ENCODE data around the gene HOXA7. TPM values are rescaled to one million over a fixed set of nuclear protein-coding genes. Genes with fewer than 3 reads are reported as not detected.

HOXA7 gene
- total RNA-seq, 6 experiments from 2014 or later, result not detected

DNA sequence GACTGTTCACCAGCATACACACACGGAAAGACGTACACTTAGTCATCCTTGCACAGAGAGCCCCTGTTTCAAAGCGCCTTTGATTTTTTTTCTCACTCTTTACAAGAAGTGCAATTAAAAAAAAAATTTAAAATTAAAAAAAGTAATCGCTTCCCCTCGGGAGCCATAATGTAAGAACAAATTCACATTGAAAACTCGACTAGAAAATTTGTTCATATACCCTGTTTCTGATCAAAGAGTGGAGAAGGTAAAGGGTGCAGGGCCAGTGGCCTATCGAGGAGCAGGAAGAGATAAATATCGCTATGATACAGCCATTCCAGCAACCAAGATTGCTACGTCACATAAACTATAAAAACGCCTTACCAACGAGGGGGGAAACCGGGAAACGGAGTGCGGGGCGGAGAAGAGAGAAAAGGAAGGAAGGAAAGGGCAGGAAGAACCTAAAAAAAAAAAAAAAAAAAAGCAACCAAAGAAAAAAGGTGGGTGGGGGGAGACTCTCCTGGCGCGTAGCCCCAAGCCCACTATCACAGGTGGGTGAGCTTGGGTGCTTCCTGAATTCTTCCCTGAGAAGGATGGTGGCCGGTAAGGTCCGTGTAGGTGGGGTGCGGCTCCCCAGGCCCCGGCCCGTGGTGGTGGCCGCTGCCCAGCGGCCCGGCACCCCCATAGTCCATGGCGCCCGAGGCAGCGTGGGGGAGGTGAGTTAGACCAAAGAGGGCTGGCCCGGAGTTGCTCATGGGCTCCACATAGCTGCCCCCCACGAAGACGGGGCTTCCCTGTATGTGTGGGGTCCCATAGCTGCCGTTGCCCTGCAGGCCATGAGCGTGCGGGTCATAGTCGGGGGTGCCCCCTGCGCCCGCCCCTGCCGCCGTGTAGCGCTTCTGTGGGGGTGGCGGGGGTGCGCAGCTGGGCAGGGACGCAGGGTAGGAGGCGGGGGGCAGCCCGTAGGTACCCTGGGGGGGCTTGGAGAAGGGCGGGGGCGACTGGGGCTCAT lies 48.8 kb downstream of the HOXA7 start:
- TF ChIP-seq, protein P1, sequence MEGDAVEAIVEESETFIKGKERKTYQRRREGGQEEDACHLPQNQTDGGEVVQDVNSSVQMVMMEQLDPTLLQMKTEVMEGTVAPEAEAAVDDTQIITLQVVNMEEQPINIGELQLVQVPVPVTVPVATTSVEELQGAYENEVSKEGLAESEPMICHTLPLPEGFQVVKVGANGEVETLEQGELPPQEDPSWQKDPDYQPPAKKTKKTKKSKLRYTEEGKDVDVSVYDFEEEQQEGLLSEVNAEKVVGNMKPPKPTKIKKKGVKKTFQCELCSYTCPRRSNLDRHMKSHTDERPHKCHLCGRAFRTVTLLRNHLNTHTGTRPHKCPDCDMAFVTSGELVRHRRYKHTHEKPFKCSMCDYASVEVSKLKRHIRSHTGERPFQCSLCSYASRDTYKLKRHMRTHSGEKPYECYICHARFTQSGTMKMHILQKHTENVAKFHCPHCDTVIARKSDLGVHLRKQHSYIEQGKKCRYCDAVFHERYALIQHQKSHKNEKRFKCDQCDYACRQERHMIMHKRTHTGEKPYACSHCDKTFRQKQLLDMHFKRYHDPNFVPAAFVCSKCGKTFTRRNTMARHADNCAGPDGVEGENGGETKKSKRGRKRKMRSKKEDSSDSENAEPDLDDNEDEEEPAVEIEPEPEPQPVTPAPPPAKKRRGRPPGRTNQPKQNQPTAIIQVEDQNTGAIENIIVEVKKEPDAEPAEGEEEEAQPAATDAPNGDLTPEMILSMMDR (IDR thresholded peaks at IDR 0.05), result no peak
- no peak for TF ChIP-seq POLR2A (IDR thresholded peaks at IDR 0.05)
- ATAC-seq (peak in 2 of 4 donors; percentile 6), DNase-seq (no peak)
- WGBS (ENCODE audit: insufficient coverage, low coverage, low lambda C conversion rate, missing lambda C conversion rate), result 22% methylated on average over 18 of the region's 47 CpGs
- peaks cover 0 to 12% of the 10 kb centered on the region in 2 donors for H3K27me3 ChIP-seq
- intact Hi-C loops (cut with DNase I), result no loop called here
- peak overlapping the region; percentile 31 to 74 (median 65) for H3K27ac ChIP-seq
- H3K9me3 ChIP-seq, result no peaks in the 10 kb centered on the region
- no peak overlapping the region for H3K4me3 ChIP-seq
- no peaks in the 10 kb centered on the region for H3K36me3 ChIP-seq
- peaks cover 0 to 4% (median 2%) of the 10 kb centered on the region in 4 donors for H3K4me1 ChIP-seq

DNA sequence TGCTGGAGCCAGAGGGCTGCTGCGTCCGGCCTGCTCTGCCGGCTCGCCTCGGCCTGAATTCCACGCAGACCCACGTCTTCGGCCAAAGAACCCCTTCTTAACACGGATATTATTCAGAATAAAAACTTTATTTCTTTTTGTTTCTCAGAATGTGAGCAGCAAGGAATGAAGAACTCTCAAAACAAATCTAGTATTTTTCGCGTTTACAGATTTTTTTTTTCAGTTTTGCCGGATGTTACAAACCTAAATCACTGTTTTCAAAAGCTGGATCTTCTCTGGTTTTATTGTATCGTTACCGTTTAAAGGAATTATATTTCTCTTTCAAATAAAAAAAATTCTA lies 49.6 kb downstream of the HOXA7 start:
- H3K36me3 ChIP-seq, result no peaks in the 10 kb centered on the region
- peaks cover 0 to 4% (median 2%) of the 10 kb centered on the region in 4 donors for H3K4me1 ChIP-seq
- H3K4me3 ChIP-seq, result peak overlapping the region in 1 of 3 donors; percentile 13
- no peak for ATAC-seq
- WGBS (ENCODE audit: insufficient coverage, low coverage, low lambda C conversion rate, missing lambda C conversion rate), result 14% methylated on average over 7 of the region's 14 CpGs
- H3K27me3 ChIP-seq, result peaks cover 0 to 20% of the 10 kb centered on the region in 2 donors
- intact Hi-C loops (cut with DNase I), result no loop called here
- no peak for TF ChIP-seq POLR2A (IDR thresholded peaks at IDR 0.05)
- TF ChIP-seq, protein P1 (IDR thresholded peaks at IDR 0.05), result no peak
- DNase-seq, result no peak
- no peaks in the 10 kb centered on the region for H3K9me3 ChIP-seq
- peak overlapping the region; percentile 5 to 71 (median 65) for H3K27ac ChIP-seq

DNA sequence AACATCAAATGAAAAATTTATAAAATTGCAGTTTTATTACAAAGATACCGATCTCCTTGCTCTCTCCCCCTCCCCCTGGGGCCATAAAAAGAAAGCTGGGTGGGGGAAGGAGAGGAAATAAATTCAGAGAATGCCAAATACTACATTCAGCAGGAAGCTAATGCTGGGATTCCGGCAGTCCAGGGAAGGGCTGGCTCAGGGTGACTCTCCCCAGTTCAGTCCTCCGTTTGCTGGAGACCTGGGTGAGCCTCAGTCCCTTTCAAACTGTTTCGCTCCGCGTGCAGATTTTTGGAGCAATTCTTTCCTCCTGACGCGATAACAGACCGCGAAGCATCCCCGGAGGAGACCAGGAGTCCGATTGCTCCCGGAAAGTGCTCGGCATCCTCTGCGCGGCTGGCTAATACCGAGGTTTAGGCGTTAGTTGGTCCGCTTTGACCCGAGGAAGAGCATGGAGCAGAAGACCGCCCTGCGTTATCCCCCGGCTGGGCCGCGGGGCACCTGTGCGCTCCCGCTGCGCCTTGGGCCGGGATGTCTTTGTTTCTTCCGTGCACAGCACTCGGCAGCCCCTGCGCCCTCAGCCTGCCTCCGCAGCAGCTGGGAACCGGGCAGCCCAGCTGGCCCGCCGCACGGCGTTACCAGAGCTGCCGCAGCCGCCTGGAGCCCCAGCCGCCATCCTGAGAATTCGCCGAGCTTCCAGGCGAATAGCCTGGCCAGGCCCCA lies 50.1 kb downstream of the HOXA7 start:
- peak overlapping the region; percentile 5 to 71 (median 65) for H3K27ac ChIP-seq
- intact Hi-C loops (cut with DNase I), result no loop called here
- peak in 1 of 3 donors; percentile 33 for DNase-seq
- no peaks in the 10 kb centered on the region for H3K36me3 ChIP-seq
- H3K27me3 ChIP-seq, result peaks cover 0 to 25% of the 10 kb centered on the region in 2 donors
- WGBS (ENCODE audit: insufficient coverage, low coverage, low lambda C conversion rate, missing lambda C conversion rate), result 27% methylated on average over 17 of the region's 44 CpGs
- no peaks in the 10 kb centered on the region for H3K9me3 ChIP-seq
- ATAC-seq, result peak; percentile 18 to 43 (median 27)
- peak overlapping the region in 1 of 3 donors; percentile 13 for H3K4me3 ChIP-seq
- H3K4me1 ChIP-seq, result peaks cover 0 to 4% (median 2%) of the 10 kb centered on the region in 4 donors
- TF ChIP-seq, protein P1 (IDR thresholded peaks at IDR 0.05), result no peak
- TF ChIP-seq POLR2A (IDR thresholded peaks at IDR 0.05), result no peak

DNA sequence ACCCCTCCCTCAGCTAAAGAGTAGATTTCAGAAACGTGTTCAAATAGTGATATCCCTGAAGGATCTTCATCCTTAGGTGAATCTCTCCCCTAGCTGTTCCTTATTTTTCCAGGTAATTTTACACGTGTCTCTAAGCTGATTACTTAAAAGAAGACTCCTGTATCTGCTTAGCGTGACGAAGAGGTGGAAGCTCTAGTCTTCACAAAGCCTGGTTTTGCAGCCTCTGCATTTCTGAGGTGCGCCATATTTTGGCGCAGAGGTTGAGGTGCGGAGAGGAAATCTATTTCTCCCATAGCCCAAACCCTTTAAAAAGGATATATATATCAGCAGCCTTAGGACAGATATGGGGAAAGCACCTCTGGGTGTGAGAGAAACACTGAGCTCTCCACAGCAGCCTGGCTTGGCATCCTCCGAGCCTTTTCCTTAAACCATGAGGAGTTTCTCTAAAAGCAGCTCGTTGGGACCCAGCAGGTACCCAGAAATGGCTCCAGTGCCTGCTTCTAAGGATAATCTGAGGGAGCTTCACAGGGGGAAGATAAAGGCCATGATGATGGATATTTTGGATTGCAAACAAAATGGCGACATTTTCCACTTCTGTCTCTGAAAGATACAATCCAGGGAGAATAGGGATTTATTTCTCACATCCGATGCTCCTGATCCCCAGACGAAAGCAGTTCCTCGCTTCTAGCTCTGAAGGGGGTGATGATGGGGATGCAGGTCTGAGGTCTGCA lies 51.0 kb downstream of the HOXA7 start:
- ATAC-seq, result no peak
- 22% methylated on average over 8 of the region's 13 CpGs for WGBS (ENCODE audit: insufficient coverage, low coverage, low lambda C conversion rate, missing lambda C conversion rate)
- no peak for DNase-seq
- Histone ChIP-seq H3K27ac (peak overlapping the region in 1 of 3 donors; percentile 65), H3K27me3 (peaks cover 0 to 18% of the 10 kb centered on the region in 2 donors), H3K36me3 (no peaks in the 10 kb centered on the region), H3K9me3 (no peaks in the 10 kb centered on the region), H3K4me1 (peaks cover 0 to 3% (median 0%) of the 10 kb centered on the region in 4 donors), H3K4me3 (no peak overlapping the region)
- TF ChIP-seq, protein P1 (IDR thresholded peaks at IDR 0.05), result no peak
- no peak for TF ChIP-seq POLR2A (IDR thresholded peaks at IDR 0.05)
- intact Hi-C loops (cut with DNase I), result no loop called here
